Breast epithelium (tissue), 4 donors: ENCODE measurements around the gene USP24. TPM values are rescaled to one million over a fixed set of nuclear protein-coding genes. Genes with fewer than 3 reads are reported as not detected.

ENCODE experiments used
- DNase-seq, 2 donors: peaks; one replicate each; pipeline ENCODE4 v3.0.0-alpha.2; 2019; ENCODE audit warnings: low spot score in 2 of 2
- H3K27ac ChIP-seq, 2 donors: fragments of 200-600 bp; sonication (generic) in 1 of 2; one replicate each; pipeline ENCODE4 v1.5.1; 2016 to 2019; ENCODE audit warnings: mild to moderate bottlenecking in 1 of 2
- H3K27me3 ChIP-seq, 2 donors: fragments of 200-600 bp; sonication (generic) in 1 of 2; one replicate each; pipeline versions ENCODE4 v1.5.1 to v1.6.0; 2017 to 2019; ENCODE audit warnings: control low read depth in 1 of 2, mild to moderate bottlenecking in 1 of 2
- H3K36me3 ChIP-seq: fragments of 200-600 bp; one replicate; pipeline ENCODE4 v1.5.1; 2019
- H3K4me1 ChIP-seq, 2 donors: fragments of 200-600 bp; sonication (generic); one replicate each; pipeline ENCODE4 v1.5.1; 2016 to 2019; ENCODE audit warnings: control low read depth in 1 of 2
- H3K4me3 ChIP-seq, 3 donors: fragments of 200-600 bp; sonication (generic); 1 replicate in 2 of 3; 2 replicates in 1 of 3; pipeline ENCODE4 v1.5.1; 2016 to 2019; ENCODE audit warnings: mild to moderate bottlenecking in 3 of 3, moderate library complexity in 2 of 3
- H3K9me3 ChIP-seq, 2 donors: fragments of 200-600 bp; sonication (generic) in 1 of 2; one replicate each; pipeline ENCODE4 v1.5.1; 2016 to 2019; ENCODE audit warnings: control low read depth in 1 of 2
- CTCF ChIP-seq, 3 donors: fragments of 450-650 bp; IDR thresholded peaks; one replicate each; pipeline ENCODE4 v1.5.1; 2016 to 2017; ENCODE audit warnings: antibody characterized with exemption in 3 of 3, mild to moderate bottlenecking in 3 of 3, moderate library complexity in 3 of 3
- POLR2A ChIP-seq: fragments of 450-650 bp; IDR thresholded peaks from one replicate; pipeline ENCODE4 v1.6.1; 2016; ENCODE audit warnings: antibody characterized with exemption, mild to moderate bottlenecking, moderate library complexity
- POLR2AphosphoS5 ChIP-seq, 3 donors: sonication (generic); formaldehyde crosslinking; IDR thresholded peaks; one replicate each; pipeline ENCODE4 v1.6.1; 2017; ENCODE audit warnings: antibody characterized with exemption in 3 of 3
- intact Hi-C: fragments of 100-400 bp; cut with DNase I; formaldehyde crosslinking; loops from one replicate; pipeline ENCODE4 v1.15.1; 2023; ENCODE audit warnings: low total_unique reads
- total RNA-seq, 3 donors: library from RNA; depleted of rRNA; stranded (reverse); fragments of >200 nt; gene quantifications; one replicate each; pipeline ENCODE4 v1.1.0, GENCODE V29; 2016

The USP24 gene
- total RNA-seq, 3 donors from 2014 or later = 51.5 to 103 (median 77.3) TPM

- Histone ChIP-seq H3K27me3 (no peaks in the 10 kb centered on the region), H3K4me3 (no peak overlapping the region), H3K9me3 (no peaks in the 10 kb centered on the region), H3K27ac (no peak overlapping the region), H3K36me3 (no peaks in the 10 kb centered on the region), H3K4me1 (no peaks in the 10 kb centered on the region)
- intact Hi-C loops = no loop called here
- DNase-seq = no peak
- TF ChIP-seq CTCF (IDR thresholded peaks at IDR 0.05) (no peak), POLR2AphosphoS5 (IDR thresholded peaks at IDR 0.05) (no peak), POLR2A (no peak)
These were observed 10.1 kb upstream of the USP24 start for GRCh38 chr1:55225228-55225627.

- no peak for DNase-seq
- H3K36me3 ChIP-seq = no peaks in the 10 kb centered on the region
- TF ChIP-seq POLR2AphosphoS5 (IDR thresholded peaks at IDR 0.05) = no peak
- TF ChIP-seq POLR2A = no peak
- no peak for TF ChIP-seq CTCF (IDR thresholded peaks at IDR 0.05)
- no peaks in the 10 kb centered on the region for H3K4me1 ChIP-seq
- H3K27me3 ChIP-seq = no peaks in the 10 kb centered on the region
- intact Hi-C loops = no loop called here
- no peaks in the 10 kb centered on the region for H3K9me3 ChIP-seq
- no peak overlapping the region for H3K4me3 ChIP-seq
- no peak overlapping the region for H3K27ac ChIP-seq
These were observed 9.6 kb upstream of the USP24 start for GRCh38 chr1:55224729-55225128.

- DNase-seq = no peak
- TF ChIP-seq POLR2A (no peak), CTCF (IDR thresholded peaks at IDR 0.05) (no peak), POLR2AphosphoS5 (IDR thresholded peaks at IDR 0.05) (no peak)
- no peaks in the 10 kb centered on the region for H3K4me1 ChIP-seq
- intact Hi-C loops = no loop called here
- no peaks in the 10 kb centered on the region for H3K27me3 ChIP-seq
- H3K27ac ChIP-seq = no peak overlapping the region
- no peaks in the 10 kb centered on the region for H3K36me3 ChIP-seq
- H3K4me3 ChIP-seq = no peak overlapping the region
- no peaks in the 10 kb centered on the region for H3K9me3 ChIP-seq
These were observed 7.0 kb upstream of the USP24 start for GRCh38 chr1:55222152-55222551.

GRCh38 chr1:55217226-55217986 is 2.2 kb upstream of the USP24 start:
- Histone ChIP-seq H3K27me3 (no peaks in the 10 kb centered on the region), H3K4me1 (no peaks in the 10 kb centered on the region), H3K27ac (peak overlapping the region in 1 of 2 donors; percentile 8), H3K4me3 (no peak overlapping the region), H3K36me3 (no peaks in the 10 kb centered on the region), H3K9me3 (no peaks in the 10 kb centered on the region)
- DNase-seq = no peak
- intact Hi-C loops = no loop called here
- TF ChIP-seq CTCF (IDR thresholded peaks at IDR 0.05) = no peak
- peak in 1 of 3 donors; percentile 16 for TF ChIP-seq POLR2AphosphoS5 (IDR thresholded peaks at IDR 0.05)

- intact Hi-C loops = no loop called here
- TF ChIP-seq POLR2AphosphoS5 (IDR thresholded peaks at IDR 0.05) = no peak
- Histone ChIP-seq H3K4me3 (peak overlapping the region; percentile 65 to 98 (median 86)), H3K27ac (peak overlapping the region; percentile 96 to 97), H3K9me3 (no peaks in the 10 kb centered on the region), H3K36me3 (no peaks in the 10 kb centered on the region), H3K27me3 (no peaks in the 10 kb centered on the region), H3K4me1 (no peaks in the 10 kb centered on the region)
- no peak for DNase-seq
These were observed 932 bp upstream of the USP24 start for GRCh38 chr1:55216096-55216495.

- TF ChIP-seq POLR2A (no peak), POLR2AphosphoS5 (IDR thresholded peaks at IDR 0.05) (no peak), CTCF (IDR thresholded peaks at IDR 0.05) (no peak)
- Histone ChIP-seq H3K36me3 (no peaks in the 10 kb centered on the region), H3K9me3 (no peaks in the 10 kb centered on the region), H3K4me3 (peak overlapping the region; percentile 65 to 98 (median 86)), H3K4me1 (no peaks in the 10 kb centered on the region), H3K27ac (peak overlapping the region; percentile 96 to 97), H3K27me3 (no peaks in the 10 kb centered on the region)
- intact Hi-C loops = no loop called here
- DNase-seq = no peak
These were observed 300 bp downstream of the USP24 start for GRCh38 chr1:55214934-55215193.
